Mononuclear cell (primary cell): ENCODE measurements around the gene DDB1. TPM values are rescaled to one million over a fixed set of nuclear protein-coding genes. Genes with fewer than 3 reads are reported as not detected.

Source experiments
- H3K27me3 ChIP-seq: 2 replicates; pipeline ENCODE4 v1.6.0; 2011; ENCODE audit warnings: low read length, control low read depth; ENCODE audit not compliant: insufficient read depth
- H3K4me1 ChIP-seq: 2 replicates; pipeline ENCODE4 v1.5.1; 2011; ENCODE audit warnings: mild to moderate bottlenecking, low read length, control low read depth; ENCODE audit not compliant: insufficient read depth
- H3K4me3 ChIP-seq: 2 replicates; pipeline ENCODE4 v1.5.1; 2011; ENCODE audit warnings: mild to moderate bottlenecking, low read length, moderate library complexity
- H3K9me3 ChIP-seq: 2 replicates; pipeline ENCODE4 v1.5.1; 2011; ENCODE audit warnings: low read depth, mild to moderate bottlenecking, control low read depth, low read length
- total RNA-seq: library from RNA; depleted of rRNA; stranded (reverse); fragments of >200 nt; gene quantifications from one replicate; pipeline ENCODE4 v1.2.3, GENCODE V29; 2012

Gene DDB1
- total RNA-seq, 1 donor = 89.8 TPM

DNA sequence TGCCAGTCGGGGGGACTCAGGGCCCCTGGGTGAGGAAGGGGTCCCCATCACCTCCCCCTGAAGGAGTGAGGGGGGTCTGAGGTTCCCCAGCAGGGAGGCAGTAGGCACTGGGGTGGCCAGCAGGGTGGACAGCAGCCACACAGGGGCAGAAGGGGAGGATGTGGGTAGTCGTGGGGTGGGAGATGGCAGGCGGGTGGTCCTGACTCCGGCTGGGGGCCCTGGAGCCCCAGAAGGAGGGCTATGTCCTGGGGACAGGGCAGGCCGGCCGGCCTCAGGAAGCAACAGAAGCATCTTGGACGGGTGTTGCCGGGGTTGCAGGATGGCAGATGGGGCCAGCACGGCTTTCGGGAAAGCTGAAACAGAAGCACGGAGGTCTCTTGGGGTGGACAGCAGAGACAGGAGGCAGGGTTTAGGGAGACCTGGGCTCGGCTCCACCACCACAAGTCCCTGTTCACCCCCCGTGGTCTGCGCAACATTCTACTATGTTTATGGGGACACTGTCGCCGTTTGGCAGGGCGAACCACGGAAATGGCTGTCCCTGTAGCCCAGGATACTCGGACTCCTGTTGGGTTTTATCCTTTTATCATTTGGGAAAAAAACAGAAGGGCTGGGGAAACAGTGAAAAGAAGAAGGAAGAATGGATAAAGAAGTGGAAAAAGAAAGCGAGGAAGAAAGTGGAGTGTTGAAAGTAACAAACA is 51.9 kb downstream of the DDB1 start:
- H3K27me3 ChIP-seq = no peaks in the 10 kb centered on the region
- H3K9me3 ChIP-seq = no peaks in the 10 kb centered on the region
- no peak overlapping the region for H3K4me3 ChIP-seq
- no peaks in the 10 kb centered on the region for H3K4me1 ChIP-seq

DNA sequence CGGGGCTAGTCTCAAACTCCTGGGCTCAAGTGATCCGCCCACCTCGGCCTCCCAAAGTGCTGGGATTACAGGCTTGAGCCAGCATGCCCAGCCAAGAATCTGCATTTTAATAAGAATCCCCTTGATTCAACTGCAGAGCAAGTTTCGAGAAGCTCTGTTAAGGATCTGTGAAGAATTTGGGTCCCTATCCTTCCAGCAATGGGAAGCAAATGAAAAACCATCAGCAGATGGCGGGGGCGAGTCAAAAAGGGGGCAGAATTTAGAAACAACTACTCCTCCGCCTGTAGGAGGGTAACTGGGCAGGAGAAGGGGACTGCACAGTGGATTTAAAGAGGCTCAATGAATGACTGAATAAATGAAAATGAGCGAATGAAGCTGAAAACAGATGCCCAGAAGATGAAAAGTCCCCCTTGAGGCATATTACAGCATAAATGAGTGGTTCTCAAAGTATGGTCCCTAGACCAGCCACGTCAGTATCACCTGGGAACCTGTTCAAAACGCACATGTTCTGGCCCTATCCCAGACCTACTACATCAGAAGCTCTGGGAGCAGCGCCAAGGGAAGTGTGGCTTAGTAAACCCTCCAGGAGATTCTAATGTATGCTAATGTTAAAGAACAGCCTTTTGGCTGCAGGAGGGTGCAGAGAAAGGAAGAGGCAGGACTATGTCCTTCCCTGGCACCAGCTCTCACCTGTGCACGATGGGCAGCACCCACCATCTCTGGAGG is 52.8 kb downstream of the DDB1 start:
- H3K9me3 ChIP-seq = no peaks in the 10 kb centered on the region
- no peaks in the 10 kb centered on the region for H3K4me1 ChIP-seq
- H3K4me3 ChIP-seq = no peak overlapping the region
- H3K27me3 ChIP-seq = no peaks in the 10 kb centered on the region

DNA sequence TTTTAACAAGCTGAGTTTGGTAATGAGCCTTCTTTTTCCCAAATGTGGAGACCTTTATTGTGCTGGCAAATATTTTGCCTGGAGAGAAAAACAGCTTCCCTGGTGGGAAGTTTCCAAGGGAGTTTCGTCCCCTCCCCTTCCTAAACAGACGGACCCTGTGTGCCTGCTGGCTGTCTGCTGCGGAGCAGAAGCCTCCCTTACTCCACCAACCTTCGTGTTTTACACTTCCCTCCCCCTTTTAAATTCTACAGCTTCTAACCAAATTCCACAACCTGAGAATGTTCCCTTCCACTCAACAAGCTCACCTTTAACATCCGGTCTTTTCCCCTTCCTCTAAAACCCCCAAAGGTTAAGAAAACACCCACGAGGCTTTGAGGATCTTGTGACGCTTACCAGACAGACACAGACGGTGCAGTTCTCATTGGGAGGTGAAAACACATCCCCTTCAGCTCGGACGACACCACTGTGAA is 54.9 kb downstream of the DDB1 start:
- Histone ChIP-seq H3K4me1 (no peaks in the 10 kb centered on the region), H3K27me3 (no peaks in the 10 kb centered on the region), H3K4me3 (no peak overlapping the region), H3K9me3 (no peaks in the 10 kb centered on the region)

DNA sequence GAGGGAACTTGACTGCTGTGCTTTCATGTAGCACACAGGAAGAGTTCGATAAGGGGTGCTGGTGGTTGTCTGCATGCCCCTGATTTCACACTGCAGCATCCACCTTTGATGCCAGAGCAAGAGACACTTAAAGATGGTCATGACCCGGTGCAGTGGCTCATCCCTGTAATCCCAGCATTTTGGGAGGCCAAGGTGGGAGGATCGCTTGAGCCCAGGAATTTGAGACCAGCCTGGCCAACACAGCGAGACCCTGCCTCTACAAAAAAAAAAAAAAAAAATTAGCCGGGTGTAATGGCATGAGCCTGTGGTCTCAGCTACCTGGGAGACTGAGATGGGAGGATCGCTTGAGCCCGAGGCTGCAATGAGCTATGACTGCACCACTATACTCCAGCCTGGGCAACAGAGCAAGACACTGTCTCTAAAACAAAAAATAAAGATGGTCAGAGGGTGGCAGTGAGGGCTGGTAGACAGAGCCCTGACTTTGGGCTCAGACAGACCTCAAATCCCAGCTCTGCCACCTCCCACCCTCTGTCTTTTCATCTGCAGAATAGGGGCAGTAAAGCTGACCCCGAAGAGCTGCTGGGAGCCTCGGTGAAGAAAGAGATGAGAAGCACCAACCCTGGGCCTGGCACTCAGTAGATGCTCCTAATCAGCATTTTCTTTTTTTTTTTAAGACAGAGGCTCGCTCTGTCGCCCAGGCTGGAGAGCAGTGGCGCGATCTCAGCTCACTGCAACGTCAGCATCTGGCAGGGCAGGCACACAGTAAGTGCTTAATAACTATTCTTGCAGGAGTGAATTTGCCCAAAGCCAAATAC is 55.5 kb downstream of the DDB1 start:
- Histone ChIP-seq H3K9me3 (no peaks in the 10 kb centered on the region), H3K4me1 (no peaks in the 10 kb centered on the region)

DNA sequence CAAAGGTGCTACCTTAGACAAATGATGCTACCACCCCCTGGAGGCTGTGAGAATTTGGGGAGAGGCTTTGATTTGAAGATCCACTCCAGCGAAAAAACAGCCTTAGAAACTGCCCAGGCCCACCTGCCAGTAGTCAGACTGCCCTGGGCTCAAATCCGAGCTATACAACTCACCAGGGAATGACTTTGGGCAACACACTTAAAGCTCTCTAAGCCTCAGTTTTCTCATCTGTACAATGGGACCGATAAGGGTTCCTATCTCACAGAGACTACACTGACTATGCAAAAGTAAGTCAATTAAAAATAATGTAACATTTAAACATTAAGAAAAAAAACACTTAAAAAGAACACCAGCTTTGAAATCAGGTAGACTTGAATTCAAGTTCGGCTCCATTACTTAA is 57.7 kb downstream of the DDB1 start:
- no peaks in the 10 kb centered on the region for H3K9me3 ChIP-seq
- H3K4me3 ChIP-seq = no peak overlapping the region
- no peaks in the 10 kb centered on the region for H3K27me3 ChIP-seq
- no peaks in the 10 kb centered on the region for H3K4me1 ChIP-seq

More for the DNA sequence above, 55.5 kb downstream of the DDB1 start:
- Histone ChIP-seq H3K4me3 (no peak overlapping the region), H3K27me3 (no peaks in the 10 kb centered on the region)

DNA sequence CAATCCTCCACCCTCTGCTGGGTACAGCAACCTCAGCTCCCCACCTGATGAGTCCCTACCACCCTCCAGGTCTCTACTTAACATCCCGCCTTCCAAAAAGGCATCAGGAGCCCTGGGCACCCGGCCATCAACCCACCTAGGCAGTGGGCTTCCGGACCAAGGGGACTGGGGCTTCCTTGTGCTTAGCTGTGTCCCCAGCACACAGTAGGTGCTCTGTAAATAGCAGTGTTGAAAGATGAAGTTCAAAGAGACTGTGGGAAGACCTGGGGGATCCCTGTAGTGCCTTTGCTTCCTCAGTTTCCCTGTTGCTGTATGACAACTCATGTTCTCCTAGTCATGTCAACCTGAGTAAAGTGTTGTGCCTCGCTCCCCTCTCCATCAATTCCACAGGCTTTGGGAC is 58.8 kb downstream of the DDB1 start:
- Histone ChIP-seq H3K4me3 (no peak overlapping the region), H3K4me1 (no peaks in the 10 kb centered on the region), H3K27me3 (no peaks in the 10 kb centered on the region), H3K9me3 (no peaks in the 10 kb centered on the region)

DNA sequence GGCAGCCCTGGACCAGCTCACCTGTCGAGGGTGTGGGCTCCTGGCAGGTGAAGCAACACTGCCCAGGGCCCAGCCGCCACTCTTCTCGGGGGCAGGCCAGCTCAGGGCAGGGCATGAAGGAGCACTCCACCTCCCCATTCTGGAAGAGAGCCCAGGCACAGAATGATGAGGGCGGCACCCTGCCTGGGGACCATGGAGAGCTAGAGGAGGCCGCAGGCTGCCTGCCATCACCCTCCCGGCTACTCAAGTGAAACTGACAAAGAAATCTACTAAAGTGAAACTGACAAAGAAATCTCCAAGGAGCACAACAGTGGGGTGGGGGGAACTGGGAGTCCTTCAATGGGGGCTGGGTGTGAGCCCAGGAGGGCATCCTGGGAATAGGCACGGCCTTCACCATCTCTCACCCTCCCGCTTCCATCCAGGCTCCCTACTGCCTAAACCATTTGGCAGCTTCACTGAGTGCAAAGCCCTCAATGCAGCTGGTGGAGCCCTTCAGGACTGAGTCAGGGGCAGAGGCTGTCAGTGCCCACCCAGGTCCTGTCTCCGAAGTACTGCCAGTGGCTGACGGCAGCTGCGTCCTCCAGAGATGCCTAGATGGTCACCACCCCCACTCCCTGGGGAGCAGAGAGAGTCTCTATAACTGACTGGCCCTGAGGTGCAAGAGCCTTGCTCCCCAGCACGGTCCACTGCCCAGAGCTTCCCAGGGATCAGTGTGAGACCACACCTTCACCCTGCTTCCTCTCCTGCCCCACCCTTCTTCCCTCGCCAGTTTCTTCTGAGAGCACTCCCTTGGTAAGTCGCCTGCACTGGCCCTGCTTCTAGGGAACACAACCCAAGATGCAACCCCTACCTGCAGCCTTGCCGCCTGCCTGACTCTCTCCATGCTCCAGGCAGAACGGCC is 59.5 kb downstream of the DDB1 start:
- Histone ChIP-seq H3K27me3 (no peaks in the 10 kb centered on the region), H3K4me3 (no peak overlapping the region), H3K4me1 (no peaks in the 10 kb centered on the region), H3K9me3 (no peaks in the 10 kb centered on the region)

DNA sequence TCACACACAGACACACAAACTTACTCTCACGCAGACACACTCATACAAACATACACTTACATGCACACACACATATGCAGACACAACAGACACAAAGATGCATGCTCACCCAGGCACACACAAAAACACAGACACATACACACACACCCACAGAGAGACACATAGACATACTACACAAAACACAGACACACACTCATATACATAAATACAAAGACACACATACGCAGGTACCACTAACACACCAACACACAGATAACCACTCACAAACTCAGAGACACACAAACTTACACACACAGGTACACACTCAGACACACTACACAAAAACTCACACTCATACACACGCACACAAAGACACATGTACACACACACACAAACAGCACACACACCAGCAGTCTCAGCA is 60.2 kb downstream of the DDB1 start:
- H3K9me3 ChIP-seq = no peaks in the 10 kb centered on the region
- H3K4me3 ChIP-seq = no peak overlapping the region
- H3K27me3 ChIP-seq = no peaks in the 10 kb centered on the region
- no peaks in the 10 kb centered on the region for H3K4me1 ChIP-seq

DNA sequence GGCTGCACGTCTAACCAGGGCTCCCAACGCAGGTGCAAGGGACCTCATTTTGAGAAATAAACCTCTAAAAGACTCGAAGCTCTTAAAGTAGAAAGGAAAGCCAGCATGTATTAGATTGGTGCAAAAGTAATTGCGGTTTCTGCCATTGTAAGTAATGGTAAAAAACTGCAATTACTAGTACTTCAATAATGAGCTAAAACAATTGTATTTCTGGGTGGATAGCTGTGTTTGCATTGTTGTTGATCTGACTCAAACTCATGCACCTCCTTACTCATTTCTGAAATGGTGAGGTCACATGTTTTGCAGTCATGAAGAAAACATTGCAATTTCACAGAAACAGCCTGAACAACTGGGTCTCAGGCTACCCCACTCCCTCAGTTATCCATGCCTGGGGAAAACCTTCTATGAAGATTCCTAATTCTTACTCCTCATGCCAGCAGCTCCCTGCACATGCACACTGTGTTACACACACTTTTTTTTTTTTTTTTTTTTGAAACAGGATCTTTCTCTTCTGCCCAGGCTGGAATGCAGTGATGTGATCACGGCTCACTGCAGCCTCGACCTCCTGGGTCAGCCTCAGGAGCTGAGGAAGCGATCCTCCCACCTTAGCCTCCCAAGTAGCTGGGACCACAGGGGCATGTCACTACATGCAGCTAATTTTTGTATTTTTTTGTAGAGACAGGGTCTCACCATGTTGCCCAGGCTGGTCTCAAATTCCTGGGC is 62.4 kb downstream of the DDB1 start:
- Histone ChIP-seq H3K4me1 (no peaks in the 10 kb centered on the region), H3K4me3 (no peak overlapping the region), H3K9me3 (no peaks in the 10 kb centered on the region), H3K27me3 (no peaks in the 10 kb centered on the region)

DNA sequence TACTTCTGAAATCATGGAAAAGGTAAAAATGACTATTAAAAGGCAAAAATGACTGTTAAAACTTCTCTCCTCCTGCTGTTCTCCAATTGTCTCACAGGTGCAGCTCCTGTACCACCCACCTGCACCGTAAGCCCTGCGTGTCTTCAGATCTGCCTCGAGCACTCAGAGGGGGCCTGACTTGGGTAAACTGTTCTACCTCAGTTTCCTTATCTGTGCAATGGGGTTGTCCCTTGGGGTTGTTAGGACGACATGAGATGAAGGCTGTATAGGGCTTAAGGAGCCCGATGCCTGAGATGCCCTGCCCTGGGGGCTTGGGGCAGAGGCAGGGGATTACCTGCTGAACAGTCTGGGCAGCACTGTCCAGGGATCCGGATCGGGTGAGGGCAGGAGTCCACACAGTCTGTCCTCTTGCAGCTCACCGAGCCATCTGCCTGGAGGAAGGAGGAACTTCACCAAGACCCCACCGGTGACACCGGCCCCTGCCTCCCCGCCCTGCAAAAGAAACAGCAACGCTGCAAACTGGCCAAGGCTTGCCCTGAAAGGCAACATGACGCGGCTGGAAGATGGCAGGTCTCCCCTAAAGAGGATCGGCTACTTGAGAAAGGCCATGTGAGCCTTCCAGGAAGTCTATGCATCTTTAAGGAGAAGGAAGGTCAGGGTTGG is 64.2 kb downstream of the DDB1 start:
- Histone ChIP-seq H3K9me3 (no peaks in the 10 kb centered on the region), H3K4me1 (no peaks in the 10 kb centered on the region), H3K4me3 (no peak overlapping the region), H3K27me3 (no peaks in the 10 kb centered on the region)

DNA sequence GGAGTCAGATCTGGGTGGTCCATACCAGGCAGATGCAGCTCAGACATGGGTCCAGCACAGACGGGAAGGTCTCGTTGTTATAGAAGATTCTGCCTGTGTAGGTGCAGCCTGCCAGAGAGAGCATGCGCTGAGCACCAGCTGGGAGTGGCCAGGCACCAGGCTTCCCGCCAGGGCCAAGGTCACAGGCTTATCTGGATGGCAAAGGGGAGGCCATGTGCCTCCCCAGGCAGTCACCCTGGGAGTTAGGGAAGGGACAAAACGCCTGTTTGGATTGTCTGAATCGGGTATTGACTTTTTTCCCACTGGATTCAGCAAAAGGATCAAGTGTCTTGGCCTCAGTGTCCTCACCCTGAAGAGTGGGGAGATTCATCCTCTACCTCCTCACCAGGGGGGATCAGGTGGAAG is 65.5 kb downstream of the DDB1 start:
- Histone ChIP-seq H3K4me3 (no peak overlapping the region), H3K9me3 (no peaks in the 10 kb centered on the region), H3K4me1 (no peaks in the 10 kb centered on the region), H3K27me3 (no peaks in the 10 kb centered on the region)

DNA sequence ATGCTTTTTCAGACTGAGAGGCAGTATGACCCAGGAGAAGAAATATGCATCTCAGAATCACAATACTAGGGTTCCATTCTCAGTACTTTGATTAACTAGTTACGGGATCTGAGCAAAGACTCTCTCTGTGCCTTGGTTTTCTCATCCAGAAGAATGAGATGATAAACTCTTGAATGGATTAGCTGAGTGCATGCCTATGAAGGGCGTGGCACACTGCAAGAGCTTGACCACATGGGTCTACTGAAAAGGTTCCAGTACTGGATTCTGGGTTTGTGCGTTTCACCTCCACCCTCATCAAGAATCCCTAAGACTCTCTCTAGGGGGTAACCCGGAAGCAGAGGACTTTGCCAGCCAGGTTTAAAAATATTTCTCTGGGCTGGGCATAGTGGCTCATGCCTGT is 66.3 kb downstream of the DDB1 start:
- H3K4me3 ChIP-seq = no peak overlapping the region
- H3K4me1 ChIP-seq = no peaks in the 10 kb centered on the region
- no peaks in the 10 kb centered on the region for H3K27me3 ChIP-seq
- H3K9me3 ChIP-seq = no peaks in the 10 kb centered on the region

DNA sequence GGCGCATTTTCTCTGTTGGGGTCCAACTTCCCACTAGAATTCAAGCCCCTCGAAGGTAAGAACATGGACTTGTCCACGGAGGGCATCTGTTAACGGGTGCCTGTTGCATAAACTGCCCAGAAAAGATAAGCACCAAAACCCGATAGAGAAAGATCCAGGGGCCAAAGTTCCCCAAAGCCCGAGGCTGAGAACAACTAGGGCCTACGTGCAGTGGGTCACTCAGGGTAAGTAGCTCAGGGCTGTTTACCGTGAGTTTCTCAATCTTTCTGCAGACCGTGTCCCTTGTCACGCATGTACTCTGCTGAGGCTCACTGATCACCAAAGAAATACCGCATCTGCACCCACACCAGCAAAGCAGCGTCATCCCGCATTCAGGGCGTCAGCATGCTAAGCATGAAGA is 67.5 kb downstream of the DDB1 start:
- Histone ChIP-seq H3K9me3 (no peaks in the 10 kb centered on the region), H3K27me3 (no peaks in the 10 kb centered on the region), H3K4me1 (no peaks in the 10 kb centered on the region), H3K4me3 (no peak overlapping the region)

DNA sequence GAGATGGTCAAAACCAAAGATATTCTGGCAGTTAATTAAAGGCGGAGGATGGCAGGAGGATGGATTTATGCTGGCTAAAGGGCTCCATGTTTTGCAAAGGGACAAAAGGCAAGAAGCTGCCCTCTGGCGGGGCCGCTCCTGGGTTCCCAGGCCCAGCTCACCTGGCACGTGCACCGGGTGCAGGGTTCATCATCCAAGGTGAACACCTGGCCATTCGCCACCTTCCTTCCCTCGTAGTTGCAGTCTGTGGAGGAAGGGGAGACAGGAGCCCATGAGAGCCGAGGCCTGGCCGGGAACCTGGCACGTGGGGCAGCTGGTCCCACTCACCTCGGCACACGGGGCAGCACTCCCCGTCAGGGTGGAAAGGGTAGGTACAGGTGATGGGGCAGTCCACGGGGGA is 68.1 kb downstream of the DDB1 start:
- Histone ChIP-seq H3K9me3 (no peaks in the 10 kb centered on the region), H3K4me3 (no peak overlapping the region), H3K4me1 (no peaks in the 10 kb centered on the region), H3K27me3 (no peaks in the 10 kb centered on the region)
